Measurements from ENCODE around the gene PDE2A. TPM values are rescaled to one million over a fixed set of nuclear protein-coding genes. Genes with fewer than 3 reads are reported as not detected.
A peak's percentile ranks its signal among the peaks of the same experiment; 100 is the strongest.

Gene PDE2A
- total RNA-seq, 1 donor from 2014 or later, result 1.4 TPM

GRCh38 chr11:72584293-72584938 lies 89.8 kb downstream of the PDE2A start:
- peak overlapping the region; percentile 87 for H3K4me3 Mint-ChIP-seq
- peak; percentile 55 for DNase-seq
- ChIA-PET POLR2A (no interaction called here), CTCF (interaction anchor here (1.3 to 6.9 kb wide), 2 partner anchors 14 to 99 kb away, joined by 6 to 54 read pairs; no protein-coding TSS in a partner anchor)
- no peaks in the 10 kb centered on the region for H3K36me3 Mint-ChIP-seq (ENCODE audit: low read depth)
- peak; percentile 64 for ATAC-seq (ENCODE audit: low read depth)
- TF ChIP-seq CTCF (IDR thresholded peaks at IDR 0.05), result no peak
- peak overlapping the region; percentile 70 for H3K27ac Mint-ChIP-seq
- peaks cover 12% of the 10 kb centered on the region for H3K27me3 Mint-ChIP-seq
- H3K4me1 Mint-ChIP-seq, result peaks cover 25% of the 10 kb centered on the region
- no peaks in the 10 kb centered on the region for H3K9me3 Mint-ChIP-seq
- intact Hi-C loops (cut with micrococcal nuclease), result loop anchor here (10.0 kb wide), 1 partner anchor 230 kb away; the partner anchor contains the start of gene ATG16L2

DNA sequence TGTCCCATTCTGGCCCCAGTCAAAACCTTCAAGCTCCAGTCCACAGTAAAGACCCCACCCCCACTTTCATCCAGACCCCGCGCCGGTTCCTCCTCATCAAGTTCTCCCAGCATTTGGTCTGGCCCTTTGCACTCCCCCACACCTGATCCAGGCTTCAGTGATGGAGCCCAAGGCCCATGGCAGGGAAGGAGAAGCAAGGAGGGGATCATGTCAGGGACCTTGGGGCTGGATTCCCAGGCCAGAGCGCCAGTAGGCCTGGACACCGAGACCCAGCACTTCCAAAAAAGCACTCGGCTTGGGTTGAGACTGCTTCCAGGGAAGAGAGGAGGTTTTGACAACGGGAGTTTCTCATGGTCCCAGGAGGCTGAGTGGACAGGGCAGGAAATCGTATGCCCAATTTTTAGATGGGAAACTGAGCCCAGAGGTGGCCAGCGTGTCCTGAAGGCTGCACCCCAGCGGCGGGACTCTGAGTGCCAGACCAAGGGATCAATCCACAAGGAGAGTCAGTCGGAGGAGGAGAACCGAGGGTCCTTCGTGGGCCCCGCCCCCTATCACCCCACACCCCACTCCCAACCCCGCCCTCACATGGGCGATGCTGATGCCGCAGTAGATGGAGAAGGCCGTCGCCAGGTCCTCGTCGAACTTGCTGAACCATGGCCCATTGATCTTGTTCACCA lies 90.5 kb downstream of the PDE2A start:
- peaks cover 24% of the 10 kb centered on the region for H3K4me1 Mint-ChIP-seq
- H3K36me3 Mint-ChIP-seq (ENCODE audit: low read depth), result no peaks in the 10 kb centered on the region
- TF ChIP-seq CTCF (IDR thresholded peaks at IDR 0.05), result no peak
- CTCF ChIA-PET, result interaction anchor here (0.6 to 6.9 kb wide), 4 partner anchors 9 to 105 kb away, joined by 3 to 54 read pairs (median 5); no protein-coding TSS in a partner anchor
- H3K9me3 Mint-ChIP-seq, result no peaks in the 10 kb centered on the region
- intact Hi-C loops (cut with micrococcal nuclease), result loop anchor here (10.0 kb wide), 1 partner anchor 231 kb away; the partner anchor contains the start of gene ATG16L2
- peaks cover 7% of the 10 kb centered on the region for H3K27me3 Mint-ChIP-seq
- ATAC-seq (ENCODE audit: low read depth) (no peak), DNase-seq (no peak)
- H3K27ac Mint-ChIP-seq, result no peak overlapping the region
- H3K4me3 Mint-ChIP-seq, result peak overlapping the region; percentile 49
- POLR2A ChIA-PET, result no interaction called here

DNA sequence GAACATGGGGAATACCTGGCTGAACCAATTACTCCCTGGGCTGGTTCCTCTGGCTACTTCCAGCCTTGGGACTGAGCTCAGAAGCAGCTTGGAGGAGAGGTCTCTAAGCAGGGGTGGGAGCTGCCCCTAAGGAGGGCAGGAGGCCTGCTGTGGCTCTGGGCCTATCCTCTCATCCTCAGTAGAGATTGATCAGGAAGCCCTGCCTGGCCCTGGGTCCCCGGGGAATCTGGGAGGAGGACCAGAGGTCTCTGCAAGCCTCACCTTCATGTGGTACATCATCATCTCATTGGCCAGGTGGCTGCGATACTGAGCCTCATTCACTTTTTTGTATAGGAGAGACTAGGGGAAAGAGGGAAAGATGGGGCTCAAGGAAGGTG lies 91.1 kb downstream of the PDE2A start:
- Mint-ChIP-seq H3K4me3 (no peak overlapping the region), H3K9me3 (no peaks in the 10 kb centered on the region), H3K27ac (no peak overlapping the region), H3K4me1 (peaks cover 24% of the 10 kb centered on the region), H3K27me3 (peaks cover 7% of the 10 kb centered on the region), H3K36me3 (ENCODE audit: low read depth) (no peaks in the 10 kb centered on the region)
- no peak for TF ChIP-seq CTCF (IDR thresholded peaks at IDR 0.05)
- CTCF ChIA-PET, result interaction anchor here (0.6 to 1.4 kb wide), 2 partner anchors 9 to 104 kb away, joined by 3 to 4 read pairs; no protein-coding TSS in a partner anchor
- no peak for ATAC-seq (ENCODE audit: low read depth)
- intact Hi-C loops (cut with micrococcal nuclease), result loop anchor here (10.0 kb wide), 1 partner anchor 232 kb away; the partner anchor contains the start of gene ATG16L2
- POLR2A ChIA-PET, result no interaction called here
- no peak for DNase-seq

GRCh38 chr11:72582206-72583176 lies 91.7 kb downstream of the PDE2A start:
- ChIA-PET CTCF (interaction anchor here (0.6 to 1.4 kb wide), 2 partner anchors 10 to 104 kb away, joined by 3 to 4 read pairs; no protein-coding TSS in a partner anchor), POLR2A (no interaction called here)
- Mint-ChIP-seq H3K4me1 (peaks cover 24% of the 10 kb centered on the region), H3K9me3 (no peaks in the 10 kb centered on the region), H3K27me3 (peaks cover 3% of the 10 kb centered on the region), H3K36me3 (ENCODE audit: low read depth) (no peaks in the 10 kb centered on the region), H3K27ac (no peak overlapping the region), H3K4me3 (no peak overlapping the region)
- no peak for ATAC-seq (ENCODE audit: low read depth)
- no peak for DNase-seq
- no peak for TF ChIP-seq CTCF (IDR thresholded peaks at IDR 0.05)
- intact Hi-C loops (cut with micrococcal nuclease), result loop anchor here (10.0 kb wide), 1 partner anchor 232 kb away; the partner anchor contains the start of gene ATG16L2
